Inflammatory macrophage treated with lipopolysaccharide for 4 hours (primary cell): Measurements from ENCODE around the gene ARID3A.

Experiments
- DNase-seq: peaks from one replicate; pipeline ENCODE4 v3.0.0-alpha.2; 2020

The ARID3A gene

DNA sequence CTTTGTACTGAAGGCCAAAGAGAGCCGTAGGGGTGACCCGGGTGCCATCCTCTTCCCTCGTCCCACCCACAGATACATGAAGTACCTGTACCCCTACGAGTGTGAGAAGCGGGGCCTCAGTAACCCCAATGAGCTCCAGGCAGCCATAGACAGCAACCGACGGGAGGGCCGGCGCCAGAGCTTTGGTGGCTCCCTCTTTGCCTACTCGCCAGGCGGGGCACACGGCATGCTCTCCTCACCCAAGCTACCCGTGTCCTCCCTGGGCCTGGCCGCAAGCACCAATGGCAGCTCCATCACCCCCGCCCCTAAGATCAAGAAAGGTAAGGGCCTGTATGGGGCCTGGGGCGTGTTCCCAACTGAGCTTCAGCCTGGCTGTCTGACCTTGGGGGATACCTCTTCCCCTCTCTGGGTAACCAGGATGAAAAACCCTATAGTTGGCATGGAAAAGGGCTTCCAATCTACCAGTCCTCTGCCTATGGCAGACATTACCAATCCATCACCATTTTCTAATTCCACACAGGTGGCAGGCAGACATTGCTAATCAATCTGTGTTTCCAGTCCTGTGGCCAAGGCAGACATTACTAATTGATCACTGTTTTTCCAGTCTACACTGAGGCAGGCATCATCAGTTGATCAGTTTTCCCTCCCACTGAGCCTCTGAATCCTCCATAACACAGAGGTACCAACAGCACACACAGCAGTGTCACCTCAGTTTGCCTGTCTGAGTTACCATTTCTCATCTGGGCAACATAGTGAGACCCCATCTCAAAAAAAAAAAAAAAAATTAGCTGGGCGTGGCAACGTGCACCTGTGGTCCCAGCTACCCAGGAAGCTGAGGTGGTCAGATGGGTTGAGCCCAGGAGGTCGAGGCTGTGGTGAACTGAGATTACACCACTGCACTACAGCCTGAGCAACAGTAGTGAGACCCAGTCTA is 39.2 kb downstream of the ARID3A start:
- no peak for DNase-seq

GRCh38 chr19:966485-967088 is 40.8 kb downstream of the ARID3A start:
- DNase-seq: no peak

- no peak for DNase-seq
Measured at GRCh38 chr19:970695-971094, 44.9 kb downstream of the ARID3A start.

DNA sequence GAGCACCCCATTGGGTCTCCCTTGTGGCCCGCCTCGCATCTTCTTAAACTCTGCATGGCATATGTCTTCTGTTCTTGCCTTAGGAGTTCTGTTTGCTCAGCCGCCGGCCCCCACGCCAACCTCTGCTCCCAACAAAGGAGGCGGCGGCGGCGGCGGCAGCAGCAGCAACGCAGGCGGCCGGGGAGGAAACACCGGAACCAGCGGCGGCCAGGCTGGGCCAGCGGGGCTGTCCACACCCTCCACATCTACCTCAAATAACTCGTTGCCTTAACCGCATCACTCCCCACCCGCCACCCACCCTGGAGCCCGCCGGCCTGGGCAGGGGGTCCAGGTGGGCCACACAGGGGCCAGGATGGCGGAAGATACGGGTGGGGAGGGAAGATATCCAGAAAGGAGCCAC is 46.0 kb downstream of the ARID3A start:
- no peak for DNase-seq

DNA sequence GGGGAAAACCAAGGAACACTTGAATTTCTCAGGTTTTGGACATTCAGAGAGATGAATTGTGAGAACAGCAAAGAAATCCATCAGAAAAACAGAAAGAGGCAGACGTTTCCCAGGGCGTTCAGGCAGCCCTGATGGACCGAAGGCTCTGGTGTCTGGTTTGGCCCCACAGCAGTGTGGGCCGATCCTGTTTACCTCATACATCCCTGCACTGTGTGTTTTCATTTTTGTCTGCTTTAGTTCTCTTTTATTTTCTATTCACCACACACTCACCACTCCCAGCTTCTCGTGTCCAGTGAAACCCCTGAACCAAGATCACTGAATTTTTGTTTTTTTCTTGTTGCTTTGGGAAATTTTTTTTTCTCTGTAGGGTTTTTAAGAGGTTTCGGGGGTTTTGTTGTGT is 46.4 kb downstream of the ARID3A start:
- no peak for DNase-seq

- DNase-seq: no peak
Measured at GRCh38 chr19:973726-974563, 48.1 kb downstream of the ARID3A start.

- DNase-seq: no peak
Measured at GRCh38 chr19:974564-975257, 48.9 kb downstream of the ARID3A start.

GRCh38 chr19:976476-976875 is 50.6 kb downstream of the ARID3A start:
- no peak for DNase-seq

DNA sequence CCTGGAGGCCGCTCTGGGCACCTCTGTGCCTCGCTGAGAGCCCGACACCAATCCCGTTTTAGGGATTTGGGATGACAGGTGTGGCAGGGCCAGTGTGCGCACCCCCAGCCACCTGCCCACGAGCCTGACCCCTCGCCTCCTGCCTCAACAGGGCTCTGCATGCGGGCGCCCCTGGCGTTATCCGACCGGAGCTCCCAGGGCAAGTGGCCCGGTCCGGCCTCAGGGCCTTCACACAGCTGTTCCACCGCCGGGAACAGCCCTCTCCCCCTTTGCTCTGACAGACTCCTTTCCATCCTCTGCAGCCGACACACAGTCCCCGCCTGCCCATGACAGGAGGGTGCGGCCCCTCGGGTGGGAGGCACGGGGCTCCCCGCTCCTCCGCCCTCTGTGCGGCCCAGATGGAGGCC is 51.2 kb downstream of the ARID3A start:
- DNase-seq: no peak

DNA sequence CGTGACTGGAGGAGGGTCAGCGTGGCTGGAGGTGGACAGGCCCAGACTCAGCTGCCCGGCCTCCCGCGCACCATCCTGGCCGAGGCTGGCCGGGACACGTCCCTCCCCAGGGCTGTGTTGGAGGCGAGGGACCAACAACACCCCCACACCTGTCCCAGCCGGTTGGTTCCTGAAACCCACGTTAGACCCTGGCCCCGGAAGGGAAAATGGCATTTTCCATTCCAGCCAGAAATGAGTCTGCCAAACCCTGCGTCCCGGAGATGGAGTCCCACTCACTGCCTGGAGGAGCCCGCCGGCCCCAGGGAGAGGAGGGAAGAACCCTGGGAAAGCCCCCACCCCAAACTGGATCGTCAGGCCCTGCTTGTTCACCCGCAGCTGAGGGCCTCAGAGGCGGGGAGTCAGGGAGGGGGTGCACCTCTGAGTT is 53.5 kb downstream of the ARID3A start:
- DNase-seq: no peak

GRCh38 chr19:980133-980998 is 54.5 kb downstream of the ARID3A start:
- DNase-seq: peak; percentile 33

DNA sequence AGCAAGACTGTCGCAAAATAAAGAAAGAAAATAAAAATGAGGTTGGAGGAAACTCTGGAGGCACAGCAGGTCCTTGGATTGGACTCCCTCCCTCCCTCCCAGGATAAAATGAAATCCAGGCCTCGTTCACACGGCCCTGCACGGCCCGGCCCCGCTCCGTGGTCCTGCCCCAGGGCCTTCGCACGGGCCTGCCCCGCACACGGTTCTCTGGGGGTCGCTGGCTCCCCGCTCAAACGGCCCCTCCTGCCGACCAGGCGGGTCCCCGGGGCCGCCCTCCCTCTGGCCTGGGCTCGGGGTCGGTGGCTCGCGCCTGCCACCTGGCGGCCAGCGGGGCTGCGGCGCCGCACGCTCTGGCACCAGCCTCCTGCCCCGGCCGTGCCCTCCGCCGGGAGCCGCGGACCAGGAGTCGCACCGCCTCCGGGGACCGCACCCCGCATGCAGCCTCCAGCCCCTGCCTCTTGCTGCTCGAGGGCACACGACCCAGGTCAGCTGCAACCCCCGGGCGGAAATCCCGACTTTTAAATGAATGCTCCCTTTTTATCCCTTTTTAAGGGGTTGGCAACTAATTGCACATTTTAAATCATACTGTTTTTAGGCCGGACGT is 56.8 kb downstream of the ARID3A start:
- DNase-seq: peak; percentile 58

- peak; percentile 90 for DNase-seq
Measured at GRCh38 chr19:984165-984967, 58.5 kb downstream of the ARID3A start, which contains the start of gene WDR18. TSS of gene WDR18 (plus strand) at chr19:984345. CDS start at chr19:984354, 9 bp downstream.

DNA sequence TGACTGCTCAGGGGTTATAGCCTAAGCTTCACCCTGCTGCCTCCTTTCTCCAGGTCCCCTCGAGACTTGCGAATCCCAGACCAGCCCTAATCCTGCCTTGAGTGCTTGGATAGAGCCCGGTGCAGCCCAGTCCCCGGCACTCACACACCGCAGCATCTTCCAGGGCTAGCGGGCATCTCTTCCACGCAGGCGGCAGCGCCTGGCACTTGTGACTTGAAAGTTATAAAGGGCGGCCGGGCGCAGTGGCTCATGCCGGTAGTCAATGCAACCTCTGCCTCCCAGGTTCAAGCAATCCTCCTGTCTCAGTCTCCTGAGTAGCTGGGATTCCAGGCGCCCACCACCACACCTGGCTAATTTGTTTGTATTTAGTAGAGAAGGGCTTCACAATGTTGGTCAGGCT is 60.2 kb downstream of the ARID3A start:
- DNase-seq: no peak

DNA sequence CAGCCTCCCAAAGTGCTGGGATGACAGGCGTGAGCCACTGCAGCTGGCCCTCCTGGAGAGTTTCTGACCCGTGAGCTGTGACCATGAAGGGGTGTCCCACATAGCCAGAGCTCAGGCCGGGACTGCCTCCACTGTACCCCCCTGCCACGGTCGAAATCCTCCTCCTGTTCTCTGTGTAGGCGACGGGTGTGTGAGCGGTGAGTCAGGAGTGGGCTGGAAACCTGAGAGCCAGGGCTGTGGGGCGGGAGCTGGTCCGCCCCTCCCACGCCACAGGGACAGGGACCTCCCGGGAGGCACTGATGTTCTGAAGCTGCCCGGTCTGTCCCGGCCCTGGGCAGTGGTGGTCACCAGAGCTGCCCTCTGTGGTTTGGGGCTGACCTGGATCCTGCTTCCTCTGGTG is 62.2 kb downstream of the ARID3A start:
- no peak for DNase-seq

- DNase-seq: no peak
Measured at GRCh38 chr19:988510-988909, 62.7 kb downstream of the ARID3A start.

GRCh38 chr19:989381-990081 is 63.7 kb downstream of the ARID3A start:
- no peak for DNase-seq

- no peak for DNase-seq
Measured at GRCh38 chr19:990119-990571, 64.3 kb downstream of the ARID3A start.

- no peak for DNase-seq
Measured at GRCh38 chr19:990746-991145, 64.9 kb downstream of the ARID3A start.
